GM19351 (cell line): Measurements from ENCODE around the gene ZSWIM7.

ENCODE experiments used
- ATAC-seq: cut with Tn5 transposase; IDR thresholded peaks from one replicate; pipeline ENCODE4 v1.9.1; 2021; ENCODE audit warnings: mild to moderate bottlenecking, moderate library complexity; ENCODE audit not compliant: unreplicated experiment

The ZSWIM7 gene

DNA sequence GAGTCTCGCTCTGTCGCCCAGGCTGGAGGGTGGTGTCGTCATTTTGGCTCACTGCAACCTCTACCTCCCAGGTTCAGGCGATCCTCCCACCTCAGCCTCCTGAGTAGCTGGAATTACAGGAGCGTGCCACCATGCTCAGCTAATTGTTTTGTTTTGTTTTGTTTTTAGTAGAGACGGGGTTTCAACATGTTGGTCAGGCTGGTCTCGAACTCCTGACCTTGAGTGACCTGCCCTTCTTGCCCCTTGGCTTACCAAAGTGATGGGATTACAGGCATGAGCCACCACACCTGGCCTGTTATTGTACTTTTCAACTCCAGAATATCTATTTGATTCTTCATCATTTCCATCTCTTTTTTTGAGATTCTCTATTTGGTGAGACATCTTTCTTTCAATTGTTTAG, 63.6 kb downstream of the ZSWIM7 start:
- ATAC-seq = no peak

DNA sequence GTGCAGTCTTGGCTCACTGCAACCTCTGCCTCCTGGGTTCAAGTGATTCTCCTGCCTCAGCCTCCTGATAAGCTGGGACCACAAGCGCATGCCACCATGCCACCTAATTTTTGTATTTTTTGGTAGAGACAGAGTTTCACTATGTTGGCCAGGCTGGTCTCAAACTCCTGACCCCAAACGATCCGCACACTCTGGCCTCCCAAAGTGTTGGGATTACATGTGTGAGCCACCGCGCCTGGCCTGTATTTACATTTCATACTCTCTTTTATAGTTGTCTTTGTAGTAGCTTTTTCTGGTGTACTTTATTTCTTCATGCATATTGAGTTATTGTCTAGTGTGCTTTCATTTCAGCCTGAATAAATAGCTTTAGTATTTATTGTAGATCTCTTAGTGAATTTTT, 64.6 kb downstream of the ZSWIM7 start:
- ATAC-seq = no peak

GRCh38 chr17:15931394-15931793, 68.1 kb downstream of the ZSWIM7 start:
- no peak for ATAC-seq

- ATAC-seq = no peak
Observed at GRCh38 chr17:15930426-15930825, 69.1 kb downstream of the ZSWIM7 start.

- ATAC-seq = no peak
Observed at GRCh38 chr17:15929941-15930340, 69.6 kb downstream of the ZSWIM7 start.

DNA sequence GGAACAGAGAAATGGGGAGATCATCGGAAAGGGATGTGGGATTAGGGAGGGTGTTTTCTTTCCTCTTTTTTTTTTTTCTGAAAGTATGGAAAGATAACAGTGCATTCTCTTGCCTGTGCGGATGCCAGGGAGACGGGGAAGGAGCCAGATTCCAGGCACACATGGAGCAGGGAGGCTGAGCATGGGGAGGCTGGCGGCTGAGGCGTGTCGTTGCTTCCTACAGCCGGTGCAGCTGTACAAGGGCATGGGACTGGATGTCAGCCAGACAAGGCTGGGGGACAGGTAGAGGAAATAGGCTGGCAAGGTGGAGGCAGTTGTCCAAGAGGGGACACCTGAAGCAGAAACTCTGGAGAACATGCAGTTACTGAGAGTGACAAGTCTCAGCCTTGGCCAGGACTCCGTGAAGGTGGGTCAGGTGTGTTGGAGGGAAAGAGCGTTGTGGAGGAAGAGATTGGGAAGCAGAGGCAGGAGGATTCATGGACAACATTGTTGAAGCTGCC, 71.2 kb downstream of the ZSWIM7 start:
- ATAC-seq = no peak
